ENCODE data around the gene EVA1B.

The EVA1B gene

DNA sequence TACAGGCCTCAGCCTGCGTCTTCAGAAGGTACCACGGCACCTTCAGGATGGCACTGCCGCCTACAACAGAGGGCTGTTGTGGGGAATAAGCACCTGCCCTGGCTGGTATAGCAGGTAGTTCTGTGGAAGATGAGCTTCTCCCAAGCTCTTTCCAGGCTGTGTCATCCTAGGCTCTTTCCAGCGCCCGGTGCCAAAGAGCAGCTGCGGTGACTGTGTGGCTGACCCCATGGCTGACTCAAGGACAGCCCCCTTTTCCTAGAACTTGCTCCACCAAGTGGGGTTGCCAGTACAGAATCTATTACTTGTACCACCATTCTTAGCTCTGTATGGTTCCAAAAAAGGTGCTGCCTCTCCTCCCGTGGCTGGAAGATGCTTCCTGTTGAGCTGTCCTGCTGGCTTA lies 21.9 kb upstream of the EVA1B start:
- no peak overlapping the region for H3K14ac ChIP-seq (ENCODE audit: low read length)
- peaks cover 5% of the 10 kb centered on the region in 2 experiments for H3K4me1 ChIP-seq (ENCODE audit: control insufficient read depth in 1 of 2, insufficient read depth in 2 of 2, low read length in 2 of 2)
- H4K8ac ChIP-seq (ENCODE audit: low read depth, low read length) = no peak overlapping the region
- no peak overlapping the region for H3K4me3 ChIP-seq (ENCODE audit: low read depth, low read length)
- H2AK5ac ChIP-seq (ENCODE audit: low read length) = no peak overlapping the region
- H3K79me1 ChIP-seq (ENCODE audit: low read length) = no peaks in the 10 kb centered on the region
- H3K27me3 ChIP-seq (ENCODE audit: insufficient read depth, low read length) = no peaks in the 10 kb centered on the region
- H3K79me2 ChIP-seq (ENCODE audit: control insufficient read depth, insufficient read depth, low read length, poor library complexity) = no peaks in the 10 kb centered on the region
- H3K36me3 ChIP-seq (ENCODE audit: control insufficient read depth in 1 of 2, insufficient read depth in 2 of 2, low read length in 2 of 2) = peaks cover 76 to 84% of the 10 kb centered on the region in 2 experiments
- WGBS (ENCODE audit: extremely low coverage, insufficient coverage, insufficient read length) = no CpG with 5 or more reads among the region's 7 CpGs
- no peak overlapping the region for H3K4me2 ChIP-seq (ENCODE audit: low read length)
- H4K12ac ChIP-seq (ENCODE audit: low read depth, low read length) = no peak overlapping the region
- no peak overlapping the region for H2AFZ ChIP-seq (ENCODE audit: insufficient read depth, low read length, poor library complexity)
- no peaks in the 10 kb centered on the region for H3K9me3 ChIP-seq (ENCODE audit: insufficient read depth, low read depth, low read length)
- no peak overlapping the region for H3K23ac ChIP-seq (ENCODE audit: low read length)
- no peak overlapping the region for H3K18ac ChIP-seq (ENCODE audit: low read length)
- H2BK12ac ChIP-seq (ENCODE audit: low read length) = no peak overlapping the region
- H4K91ac ChIP-seq (ENCODE audit: low read depth, low read length) = no peak overlapping the region
- no peak overlapping the region for H2BK120ac ChIP-seq (ENCODE audit: insufficient read depth, low read length, poor library complexity)
- H3K9ac ChIP-seq (ENCODE audit: low read length) = no peak overlapping the region
- DNase-seq = no peak
- H2BK5ac ChIP-seq (ENCODE audit: low read depth, low read length, poor library complexity) = no peak overlapping the region
- no peak overlapping the region for H3K4ac ChIP-seq (ENCODE audit: low read depth, low read length)
- no peak overlapping the region for H3K27ac ChIP-seq (ENCODE audit: low read depth, low read length)

DNA sequence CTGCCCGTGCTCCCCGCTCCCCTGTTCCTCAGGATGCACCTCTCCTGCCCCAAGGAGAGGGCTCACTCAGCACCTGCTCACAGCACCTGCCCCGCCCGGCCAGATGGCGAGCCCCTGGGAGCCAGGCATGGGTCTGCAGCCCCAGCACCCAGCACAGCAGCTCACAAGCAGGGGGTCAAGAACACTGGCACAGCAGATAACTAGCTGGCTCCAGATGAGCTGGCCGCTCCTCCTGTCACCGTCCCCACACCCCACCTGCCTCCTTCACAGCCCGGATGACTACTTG lies 20.9 kb upstream of the EVA1B start:
- Histone ChIP-seq H3K4me1 (ENCODE audit: control insufficient read depth in 1 of 2, insufficient read depth in 2 of 2, low read length in 2 of 2) (peaks cover 0 to 1% of the 10 kb centered on the region in 2 experiments), H2BK12ac (ENCODE audit: low read length) (no peak overlapping the region), H2BK120ac (ENCODE audit: insufficient read depth, low read length, poor library complexity) (no peak overlapping the region), H3K79me1 (ENCODE audit: low read length) (no peaks in the 10 kb centered on the region), H2AFZ (ENCODE audit: insufficient read depth, low read length, poor library complexity) (no peak overlapping the region), H4K91ac (ENCODE audit: low read depth, low read length) (no peak overlapping the region), H3K18ac (ENCODE audit: low read length) (no peak overlapping the region), H3K27me3 (ENCODE audit: insufficient read depth, low read length) (no peaks in the 10 kb centered on the region), H2BK5ac (ENCODE audit: low read depth, low read length, poor library complexity) (no peak overlapping the region), H3K27ac (ENCODE audit: low read depth, low read length) (no peak overlapping the region), H4K8ac (ENCODE audit: low read depth, low read length) (no peak overlapping the region), H3K9ac (ENCODE audit: low read length) (no peak overlapping the region), H2AK5ac (ENCODE audit: low read length) (no peak overlapping the region), H3K36me3 (ENCODE audit: control insufficient read depth in 1 of 2, insufficient read depth in 2 of 2, low read length in 2 of 2) (peaks cover 81 to 92% of the 10 kb centered on the region in 2 experiments), H4K12ac (ENCODE audit: low read depth, low read length) (no peak overlapping the region), H3K79me2 (ENCODE audit: control insufficient read depth, insufficient read depth, low read length, poor library complexity) (no peaks in the 10 kb centered on the region), H3K4ac (ENCODE audit: low read depth, low read length) (no peak overlapping the region), H3K9me3 (ENCODE audit: insufficient read depth, low read depth, low read length) (no peaks in the 10 kb centered on the region), H3K4me2 (ENCODE audit: low read length) (no peak overlapping the region), H3K14ac (ENCODE audit: low read length) (no peak overlapping the region), H3K23ac (ENCODE audit: low read length) (no peak overlapping the region), H3K4me3 (ENCODE audit: low read depth, low read length) (no peak overlapping the region)
- WGBS (ENCODE audit: extremely low coverage, insufficient coverage, insufficient read length) = no CpG with 5 or more reads among the region's 8 CpGs
- no peak for DNase-seq

- H4K12ac ChIP-seq (ENCODE audit: low read depth, low read length) = no peak overlapping the region
- H3K27ac ChIP-seq (ENCODE audit: low read depth, low read length) = no peak overlapping the region
- H3K9ac ChIP-seq (ENCODE audit: low read length) = no peak overlapping the region
- no peaks in the 10 kb centered on the region for H3K79me1 ChIP-seq (ENCODE audit: low read length)
- H2AK5ac ChIP-seq (ENCODE audit: low read length) = no peak overlapping the region
- H3K4me1 ChIP-seq (ENCODE audit: control insufficient read depth in 1 of 2, insufficient read depth in 2 of 2, low read length in 2 of 2) = no peaks in the 10 kb centered on the region
- H2BK120ac ChIP-seq (ENCODE audit: insufficient read depth, low read length, poor library complexity) = no peak overlapping the region
- no peak overlapping the region for H2AFZ ChIP-seq (ENCODE audit: insufficient read depth, low read length, poor library complexity)
- H3K23ac ChIP-seq (ENCODE audit: low read length) = no peak overlapping the region
- no peak overlapping the region for H4K8ac ChIP-seq (ENCODE audit: low read depth, low read length)
- H3K9me3 ChIP-seq (ENCODE audit: insufficient read depth, low read depth, low read length) = no peaks in the 10 kb centered on the region
- no peak overlapping the region for H3K14ac ChIP-seq (ENCODE audit: low read length)
- H3K4me3 ChIP-seq (ENCODE audit: low read depth, low read length) = no peak overlapping the region
- no peak overlapping the region for H2BK12ac ChIP-seq (ENCODE audit: low read length)
- H2BK5ac ChIP-seq (ENCODE audit: low read depth, low read length, poor library complexity) = no peak overlapping the region
- H3K79me2 ChIP-seq (ENCODE audit: control insufficient read depth, insufficient read depth, low read length, poor library complexity) = no peaks in the 10 kb centered on the region
- no peak overlapping the region for H3K18ac ChIP-seq (ENCODE audit: low read length)
- H3K4ac ChIP-seq (ENCODE audit: low read depth, low read length) = no peak overlapping the region
- no peak overlapping the region for H4K91ac ChIP-seq (ENCODE audit: low read depth, low read length)
- H3K4me2 ChIP-seq (ENCODE audit: low read length) = no peak overlapping the region
- H3K36me3 ChIP-seq (ENCODE audit: control insufficient read depth in 1 of 2, insufficient read depth in 2 of 2, low read length in 2 of 2) = peaks cover 77 to 91% of the 10 kb centered on the region in 2 experiments
- peak; percentile 56 to 83 for DNase-seq
- WGBS (ENCODE audit: extremely low coverage, insufficient coverage, insufficient read length) = no CpG with 5 or more reads among the region's 24 CpGs
- no peaks in the 10 kb centered on the region for H3K27me3 ChIP-seq (ENCODE audit: insufficient read depth, low read length)
These were observed 20.4 kb upstream of the EVA1B start for GRCh38 chr1:36343651-36344394.

DNA sequence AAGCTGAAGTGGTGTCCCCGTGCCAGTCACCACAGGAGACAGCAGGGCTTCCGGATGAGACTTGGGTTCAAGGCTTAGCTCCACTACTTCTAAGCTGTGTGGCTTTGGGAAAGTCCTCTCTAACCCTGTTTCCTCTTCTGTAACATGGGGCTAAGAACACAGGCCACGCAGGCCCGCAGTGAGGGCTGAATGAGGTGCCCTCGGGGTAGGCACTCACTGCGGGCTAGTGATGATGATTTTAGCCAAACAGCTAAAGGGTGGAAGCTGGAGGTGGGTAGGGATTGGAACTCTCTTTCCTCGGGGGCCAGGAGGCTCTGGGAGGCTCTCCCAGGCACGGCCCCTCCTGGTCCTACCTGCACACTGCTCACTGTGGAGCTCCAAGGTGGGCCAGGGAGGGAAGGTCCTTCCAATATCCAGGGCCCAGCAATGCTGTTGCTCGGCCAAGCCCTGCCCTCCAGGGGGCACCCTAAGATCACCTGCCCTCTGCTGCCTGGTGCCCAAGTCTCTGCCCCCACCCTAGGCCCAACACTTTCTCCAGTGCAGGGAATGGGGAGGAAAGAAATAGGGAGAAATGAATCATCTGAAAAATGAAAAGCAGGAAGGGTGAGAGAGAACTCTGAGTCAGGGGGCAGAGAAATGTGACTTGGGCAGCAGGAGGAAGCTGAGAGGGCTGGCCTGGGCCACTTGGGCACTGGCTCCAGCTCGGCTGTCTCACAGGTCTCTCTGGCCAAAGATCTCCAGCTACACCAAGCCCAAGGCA lies 19.2 kb upstream of the EVA1B start:
- Histone ChIP-seq H3K4me1 (ENCODE audit: control insufficient read depth in 1 of 2, insufficient read depth in 2 of 2, low read length in 2 of 2) (no peaks in the 10 kb centered on the region), H4K8ac (ENCODE audit: low read depth, low read length) (no peak overlapping the region), H2AK5ac (ENCODE audit: low read length) (no peak overlapping the region), H3K23ac (ENCODE audit: low read length) (no peak overlapping the region), H3K14ac (ENCODE audit: low read length) (no peak overlapping the region), H3K4me3 (ENCODE audit: low read depth, low read length) (no peak overlapping the region), H3K79me2 (ENCODE audit: control insufficient read depth, insufficient read depth, low read length, poor library complexity) (no peaks in the 10 kb centered on the region), H3K18ac (ENCODE audit: low read length) (no peak overlapping the region), H3K9me3 (ENCODE audit: insufficient read depth, low read depth, low read length) (no peaks in the 10 kb centered on the region), H3K9ac (ENCODE audit: low read length) (no peak overlapping the region), H2BK12ac (ENCODE audit: low read length) (no peak overlapping the region), H3K4ac (ENCODE audit: low read depth, low read length) (no peak overlapping the region), H3K27me3 (ENCODE audit: insufficient read depth, low read length) (no peaks in the 10 kb centered on the region), H3K4me2 (ENCODE audit: low read length) (no peak overlapping the region), H4K91ac (ENCODE audit: low read depth, low read length) (no peak overlapping the region), H2BK5ac (ENCODE audit: low read depth, low read length, poor library complexity) (no peak overlapping the region), H2BK120ac (ENCODE audit: insufficient read depth, low read length, poor library complexity) (no peak overlapping the region), H3K27ac (ENCODE audit: low read depth, low read length) (no peak overlapping the region), H3K36me3 (ENCODE audit: control insufficient read depth in 1 of 2, insufficient read depth in 2 of 2, low read length in 2 of 2) (peaks cover 67 to 79% of the 10 kb centered on the region in 2 experiments), H3K79me1 (ENCODE audit: low read length) (no peaks in the 10 kb centered on the region), H2AFZ (ENCODE audit: insufficient read depth, low read length, poor library complexity) (no peak overlapping the region), H4K12ac (ENCODE audit: low read depth, low read length) (no peak overlapping the region)
- WGBS (ENCODE audit: extremely low coverage, insufficient coverage, insufficient read length) = no CpG with 5 or more reads among the region's 10 CpGs
- peak; percentile 95 to 96 for DNase-seq

All from trophoblast cell (in vitro differentiated cells and primary cell).